Tibial artery (tissue), 4 donors: Measurements from ENCODE around the gene NIFK.
"Not testable (repeated sequence)": the region's sequence is repeated elsewhere in the genome, so short reads cannot be mapped to it uniquely, and the experiment has no call there.

Experiments
- DNase-seq, 2 donors: peaks; one replicate each; pipeline ENCODE4 v3.0.0-alpha.2; 2019
- H3K27ac ChIP-seq, 2 donors: fragments of 200-600 bp; sonication (generic) in 1 of 2; 1 replicate in 1 of 2; 2 replicates in 1 of 2; pipeline ENCODE4 v1.5.1; 2018 to 2019; ENCODE audit warnings: mild to moderate bottlenecking in 1 of 2
- H3K27me3 ChIP-seq, 2 donors: fragments of 200-600 bp; sonication (generic) in 1 of 2; one replicate each; pipeline versions ENCODE4 v1.5.1 to v1.6.0; 2016 to 2019
- H3K36me3 ChIP-seq, 3 donors: fragments of 200-600 bp; sonication (generic) in 2 of 3; one replicate each; pipeline ENCODE4 v1.5.1; 2016 to 2019; ENCODE audit warnings: mild to moderate bottlenecking in 2 of 3
- H3K4me1 ChIP-seq, 4 donors: fragments of 200-600 bp; sonication (generic) in 2 of 4; 1 replicate in 3 of 4; 2 replicates in 1 of 4; pipeline ENCODE4 v1.5.1; 2016 to 2019
- H3K4me3 ChIP-seq, 2 donors: fragments of 200-600 bp; sonication (generic) in 1 of 2; 1 replicate in 1 of 2; 2 replicates in 1 of 2; pipeline ENCODE4 v1.5.1; 2018 to 2019; ENCODE audit warnings: mild to moderate bottlenecking in 2 of 2
- H3K9me3 ChIP-seq, 3 donors: fragments of 200-600 bp; sonication (generic) in 1 of 3; one replicate each; pipeline ENCODE4 v1.5.1; 2016 to 2019
- CTCF ChIP-seq, 2 experiments: fragments of 200-600 bp in 1 of 2; fragments of 450-650 bp in 1 of 2; IDR thresholded peaks; one replicate each; pipeline ENCODE4 v1.5.1; 2017 to 2019; ENCODE audit warnings: antibody characterized with exemption in 2 of 2, mild to moderate bottlenecking in 1 of 2, moderate library complexity in 1 of 2
- intact Hi-C: fragments of 100-400 bp; cut with DNase I; formaldehyde crosslinking; loops from one replicate; pipeline ENCODE4 v1.15.0; 2023; ENCODE audit warnings: low total_unique reads

Gene NIFK

GRCh38 chr2:121716126-121716525 lies 20.5 kb downstream of the NIFK start:
- no peaks in the 10 kb centered on the region for H3K9me3 ChIP-seq
- H3K4me3 ChIP-seq = no peak overlapping the region
- peaks cover 0 to 11% (median 2%) of the 10 kb centered on the region in 4 donors for H3K4me1 ChIP-seq
- no peak for TF ChIP-seq CTCF (IDR thresholded peaks at IDR 0.05)
- H3K27ac ChIP-seq = no peak overlapping the region
- H3K27me3 ChIP-seq = no peaks in the 10 kb centered on the region
- DNase-seq = no peak
- H3K36me3 ChIP-seq = no peaks in the 10 kb centered on the region
- intact Hi-C loops = loop anchor here (5.0 kb wide), 2 partner anchors 184 to 309 kb away; partner anchors contain the start of gene RNU4ATAC

- DNase-seq, H3K27me3 ChIP-seq, H3K4me3 ChIP-seq, intact Hi-C loops, H3K36me3 ChIP-seq, H3K9me3 ChIP-seq, H3K27ac ChIP-seq: not testable (repeated sequence)
- peaks cover 0 to 18% (median 0%) of the 10 kb centered on the region in 4 donors for H3K4me1 ChIP-seq
Measured at GRCh38 chr2:121711481-121711880, 25.2 kb downstream of the NIFK start.

GRCh38 chr2:121710470-121711170 lies 26.1 kb downstream of the NIFK start:
- peak in 1 of 2 donors; percentile 23 for DNase-seq
- no peak overlapping the region for H3K4me3 ChIP-seq
- H3K9me3 ChIP-seq = no peaks in the 10 kb centered on the region
- peaks cover 0 to 18% (median 0%) of the 10 kb centered on the region in 4 donors for H3K4me1 ChIP-seq
- no peaks in the 10 kb centered on the region for H3K27me3 ChIP-seq
- no peak overlapping the region for H3K27ac ChIP-seq
- H3K36me3 ChIP-seq = no peaks in the 10 kb centered on the region
- intact Hi-C loops = no loop called here
- TF ChIP-seq CTCF (IDR thresholded peaks at IDR 0.05) = no peak

DNA sequence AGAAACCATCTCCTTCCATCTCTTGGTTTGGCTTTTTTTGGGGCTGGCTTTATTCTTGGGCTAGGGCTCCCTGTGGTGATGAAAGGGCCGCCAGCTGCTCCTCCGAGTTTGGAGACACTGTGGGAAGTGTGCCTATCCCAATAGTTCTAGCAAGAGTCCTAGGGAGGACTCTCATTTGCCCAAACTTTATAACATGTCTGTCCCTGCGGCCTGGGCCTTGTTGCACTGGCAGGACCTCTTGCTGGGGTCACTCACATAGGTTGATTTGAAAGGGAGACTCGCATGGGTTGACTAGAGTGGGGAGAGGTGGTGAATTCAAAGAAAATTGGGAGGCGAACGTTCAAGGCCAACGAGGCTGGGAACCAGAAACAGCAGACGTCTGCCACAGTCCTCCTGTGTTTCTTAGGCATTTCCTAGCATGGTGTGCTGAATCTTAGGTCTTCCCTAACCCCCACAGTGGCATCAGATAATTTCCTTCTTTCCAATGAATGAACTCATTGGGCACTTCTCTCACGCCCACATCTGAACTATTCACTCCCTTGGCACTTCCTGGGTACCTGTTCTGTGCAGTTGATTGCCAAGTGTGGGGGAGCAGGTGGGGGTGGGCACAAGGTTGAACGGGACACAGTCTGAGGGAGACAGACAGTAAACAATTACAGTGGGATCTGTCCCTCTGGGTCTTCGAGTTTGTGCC lies 26.8 kb downstream of the NIFK start:
- Histone ChIP-seq H3K27ac (no peak overlapping the region), H3K4me1 (peaks cover 0 to 18% (median 0%) of the 10 kb centered on the region in 4 donors), H3K9me3 (no peaks in the 10 kb centered on the region), H3K4me3 (no peak overlapping the region), H3K36me3 (no peaks in the 10 kb centered on the region), H3K27me3 (no peaks in the 10 kb centered on the region)
- intact Hi-C loops = no loop called here
- TF ChIP-seq CTCF (IDR thresholded peaks at IDR 0.05) = no peak
- DNase-seq = peak in 1 of 2 donors; percentile 20

DNA sequence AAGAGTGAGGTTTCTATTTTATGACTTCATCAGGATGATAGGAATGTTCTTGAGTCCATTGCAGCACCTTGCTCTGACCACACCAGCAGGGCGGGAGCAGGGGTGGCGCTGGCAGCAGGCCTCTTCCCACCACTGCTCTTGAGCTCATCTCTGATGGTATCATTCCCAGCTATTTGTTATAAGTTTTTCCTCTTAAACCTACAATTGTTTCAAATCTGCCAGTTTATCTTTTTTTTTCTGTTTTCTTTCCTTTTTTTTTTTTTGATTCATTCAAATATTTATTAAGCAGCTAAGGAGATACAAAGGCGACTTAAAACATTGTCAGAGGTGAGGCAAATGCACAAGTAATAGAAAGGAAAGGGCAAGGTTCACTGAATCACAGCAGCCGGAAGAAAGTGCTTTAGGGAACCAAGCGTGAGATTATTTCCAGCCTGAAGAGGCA lies 28.7 kb downstream of the NIFK start:
- peak in 1 of 2 donors; percentile 7 for DNase-seq
- intact Hi-C loops = no loop called here
- no peak overlapping the region for H3K27ac ChIP-seq

More for the DNA sequence above, 28.7 kb downstream of the NIFK start:
- Histone ChIP-seq H3K4me3 (no peak overlapping the region), H3K36me3 (no peaks in the 10 kb centered on the region), H3K27me3 (no peaks in the 10 kb centered on the region), H3K4me1 (peaks cover 0 to 18% (median 0%) of the 10 kb centered on the region in 4 donors), H3K9me3 (no peaks in the 10 kb centered on the region)
- no peak for TF ChIP-seq CTCF (IDR thresholded peaks at IDR 0.05)
